Stimulated activated naive CD8-positive, alpha-beta T cell treated with anti-CD3 and anti-CD28 coated beads, Interleukin-15, Interleukin-2, amounts not matched to agents 100 ng/mL and 50 ng/mL, for 24 hours (primary cell): ENCODE data around the gene SLC9A1.
A peak's percentile ranks its signal among the peaks of the same experiment; 100 is the strongest.

Source experiments
- H3K27ac Mint-ChIP-seq: one replicate; pipeline ENCODE4 v1.8.0; 2021; ENCODE audit warnings: mild to moderate bottlenecking, mixed read lengths
- H3K27me3 Mint-ChIP-seq: one replicate; pipeline ENCODE4 v1.8.0; 2021; ENCODE audit warnings: mixed read lengths
- H3K36me3 Mint-ChIP-seq: one replicate; pipeline ENCODE4 v1.8.0; 2021; ENCODE audit warnings: low read depth, mixed read lengths
- H3K4me1 Mint-ChIP-seq: one replicate; pipeline ENCODE4 v1.8.0; 2021; ENCODE audit warnings: low read depth, mixed read lengths
- H3K4me3 Mint-ChIP-seq: one replicate; pipeline ENCODE4 v1.8.0; 2021; ENCODE audit warnings: mild to moderate bottlenecking, mixed read lengths
- H3K9me3 Mint-ChIP-seq: one replicate; pipeline ENCODE4 v1.8.0; 2021; ENCODE audit warnings: mixed read lengths

SLC9A1 gene

DNA sequence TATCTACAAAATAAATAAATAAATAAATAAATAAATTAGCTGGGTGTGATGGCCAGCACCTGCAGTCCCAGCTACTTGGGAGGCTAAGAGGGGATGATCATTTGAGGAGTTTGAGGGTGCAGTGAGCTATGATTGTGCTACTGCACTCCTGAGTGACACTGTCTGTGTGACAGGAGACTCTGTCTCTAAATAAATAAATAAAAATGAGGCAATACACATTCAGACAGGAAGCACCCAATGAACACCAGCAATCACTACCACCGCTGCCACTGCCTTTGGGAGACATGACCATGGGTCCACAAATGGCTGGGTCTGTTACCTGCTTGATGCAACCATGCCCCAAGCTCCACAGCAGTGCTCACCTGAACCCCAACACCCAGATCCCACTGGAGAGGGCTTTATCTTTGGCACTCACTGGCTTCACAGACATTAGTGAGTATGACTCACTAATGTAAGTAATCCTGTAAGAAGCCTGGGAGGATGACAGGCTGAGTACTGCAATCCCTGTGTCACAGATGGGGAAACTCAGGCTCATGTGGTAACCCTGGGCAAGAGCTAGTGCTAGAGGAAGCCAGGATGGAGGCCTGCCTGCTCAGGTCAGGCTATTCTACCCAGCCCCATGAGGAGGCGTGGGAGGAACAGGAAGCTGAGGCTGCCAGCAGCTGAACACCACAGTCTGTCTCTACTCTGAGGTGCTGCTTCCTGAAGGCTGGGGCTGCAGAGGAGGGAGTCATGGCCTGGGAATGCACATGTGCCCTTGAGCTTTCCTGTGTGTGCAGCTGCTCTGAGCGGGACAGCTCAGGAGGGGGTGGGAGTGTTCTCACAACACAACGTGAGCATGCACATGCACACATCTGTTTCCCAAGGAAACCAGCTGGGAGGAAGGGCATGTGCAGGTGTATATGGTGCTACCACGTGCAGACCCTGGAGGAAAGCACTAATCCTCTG is 43.0 kb downstream of the SLC9A1 start:
- H3K4me3 Mint-ChIP-seq = peak overlapping the region; percentile 14
- peaks cover 53% of the 10 kb centered on the region for H3K4me1 Mint-ChIP-seq
- peaks cover 4% of the 10 kb centered on the region for H3K36me3 Mint-ChIP-seq
- H3K9me3 Mint-ChIP-seq = no peaks in the 10 kb centered on the region
- peak overlapping the region; percentile 89 for H3K27ac Mint-ChIP-seq
- no peaks in the 10 kb centered on the region for H3K27me3 Mint-ChIP-seq

DNA sequence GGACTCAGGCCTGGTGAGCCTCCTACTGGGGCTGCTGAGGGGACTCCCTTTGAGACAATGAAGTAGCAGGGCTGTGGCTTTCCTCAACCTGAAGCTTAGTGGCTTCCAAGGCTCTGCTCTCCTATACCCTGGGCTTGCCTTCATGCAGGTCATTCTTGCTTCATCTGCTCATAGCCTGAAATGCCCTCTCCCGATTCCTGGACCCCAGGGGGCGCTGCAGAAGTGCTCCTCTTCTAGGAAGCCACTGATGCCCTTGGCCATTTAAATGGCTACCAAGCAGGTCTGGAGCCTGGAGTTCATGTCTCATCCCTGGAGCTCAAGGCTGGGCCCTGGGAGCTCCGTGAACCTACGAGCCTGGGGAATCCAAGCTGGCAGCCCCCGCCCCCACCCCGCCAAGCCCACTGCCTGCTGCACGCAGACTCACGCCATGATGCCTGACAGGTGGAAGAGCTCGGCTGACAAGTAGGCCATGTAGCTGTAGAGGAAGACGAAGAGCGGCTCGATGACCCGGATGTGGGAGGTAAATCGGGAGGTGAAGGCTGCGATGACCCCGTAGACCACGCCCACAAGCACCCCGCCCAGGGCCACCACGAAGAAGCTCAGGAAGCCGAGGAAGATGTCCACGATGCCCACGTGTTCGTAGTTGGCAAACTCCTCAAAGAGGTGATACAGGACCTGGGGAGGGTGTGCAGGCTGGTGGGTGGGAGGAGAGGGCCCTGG is 45.7 kb downstream of the SLC9A1 start:
- Mint-ChIP-seq H3K27me3 (no peaks in the 10 kb centered on the region), H3K9me3 (no peaks in the 10 kb centered on the region), H3K27ac (no peak overlapping the region), H3K4me1 (peaks cover 48% of the 10 kb centered on the region), H3K4me3 (no peak overlapping the region), H3K36me3 (peaks cover 8% of the 10 kb centered on the region)

DNA sequence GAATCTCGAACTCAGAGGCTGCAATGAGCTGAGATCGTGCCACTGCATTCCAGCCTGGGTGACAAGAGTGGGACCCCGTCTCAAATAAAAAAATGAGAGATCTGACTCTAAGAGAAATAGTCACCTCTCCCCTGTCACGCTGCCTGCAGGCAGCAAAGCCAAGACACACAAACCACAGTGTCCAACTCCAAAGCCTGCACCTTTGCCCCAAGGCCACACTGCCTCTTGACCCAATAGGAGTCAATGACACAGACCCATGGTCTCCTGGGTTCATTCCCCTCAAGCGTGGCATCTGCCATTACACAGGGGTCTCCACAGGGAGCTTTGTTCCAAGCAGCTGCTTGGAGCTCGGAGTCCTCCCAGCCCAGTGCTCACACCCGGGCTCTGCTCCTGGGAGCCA is 46.3 kb downstream of the SLC9A1 start:
- H3K4me3 Mint-ChIP-seq = no peak overlapping the region
- H3K27ac Mint-ChIP-seq = no peak overlapping the region
- peaks cover 11% of the 10 kb centered on the region for H3K36me3 Mint-ChIP-seq
- peaks cover 42% of the 10 kb centered on the region for H3K4me1 Mint-ChIP-seq
- H3K27me3 Mint-ChIP-seq = no peaks in the 10 kb centered on the region
- no peaks in the 10 kb centered on the region for H3K9me3 Mint-ChIP-seq

DNA sequence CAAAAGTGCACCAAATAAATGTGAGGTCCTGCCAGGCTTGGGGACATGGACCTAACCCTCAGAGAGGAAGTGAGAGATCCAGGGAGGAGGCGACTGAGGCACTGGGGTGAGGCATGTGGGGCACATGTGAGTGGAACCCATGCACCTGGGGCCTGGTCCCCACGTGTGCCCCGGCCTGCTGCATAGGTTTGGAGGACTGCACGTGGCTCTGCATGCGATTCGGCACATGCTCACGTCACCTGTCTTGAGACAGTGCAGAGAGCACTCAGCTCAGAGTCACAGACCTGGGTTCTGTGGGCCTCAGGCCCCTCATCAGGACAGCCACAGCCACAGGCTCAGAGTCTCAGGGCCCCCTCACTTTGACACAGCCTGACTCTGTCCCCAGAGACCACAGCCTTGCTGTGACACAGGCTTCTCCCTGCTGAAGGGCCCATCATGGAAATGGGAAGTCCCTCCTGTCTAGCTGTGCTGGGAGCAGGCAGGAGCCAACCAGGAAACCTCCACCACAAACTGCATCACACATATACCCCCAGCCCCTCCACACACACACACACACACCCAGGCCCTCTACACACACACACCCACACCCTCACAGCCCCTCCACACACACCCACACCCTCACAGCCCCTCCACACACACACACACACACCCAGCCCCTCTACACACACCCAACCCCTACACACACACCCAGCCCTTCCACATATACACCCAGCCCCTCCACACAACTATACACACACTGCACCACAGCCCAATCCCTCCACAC is 48.2 kb downstream of the SLC9A1 start:
- no peaks in the 10 kb centered on the region for H3K9me3 Mint-ChIP-seq
- H3K4me3 Mint-ChIP-seq = no peak overlapping the region
- no peaks in the 10 kb centered on the region for H3K27me3 Mint-ChIP-seq
- peaks cover 24% of the 10 kb centered on the region for H3K4me1 Mint-ChIP-seq
- H3K27ac Mint-ChIP-seq = peak overlapping the region; percentile 36
- peaks cover 9% of the 10 kb centered on the region for H3K36me3 Mint-ChIP-seq

DNA sequence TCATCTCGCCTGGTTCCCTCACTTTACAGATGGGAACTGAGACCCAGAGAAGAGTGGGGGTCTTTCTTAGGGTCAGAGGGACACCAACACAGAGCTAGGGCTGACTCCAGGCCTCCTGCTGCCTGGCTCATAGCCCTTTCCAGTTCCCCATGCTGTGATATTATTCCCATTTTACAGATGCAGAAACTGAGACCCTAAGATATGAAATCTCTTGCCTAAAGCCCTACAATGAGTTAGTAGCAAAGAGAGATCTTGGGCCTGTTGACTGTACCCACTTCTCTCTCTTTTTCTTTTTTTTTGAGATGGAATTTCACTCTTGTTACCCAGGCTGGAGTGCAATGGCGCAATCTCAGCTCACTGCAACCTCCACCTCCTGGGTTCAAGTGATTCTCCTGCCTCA is 49.9 kb downstream of the SLC9A1 start:
- H3K36me3 Mint-ChIP-seq = peaks cover 9% of the 10 kb centered on the region
- H3K27ac Mint-ChIP-seq = no peak overlapping the region
- H3K27me3 Mint-ChIP-seq = no peaks in the 10 kb centered on the region
- no peak overlapping the region for H3K4me3 Mint-ChIP-seq
- no peaks in the 10 kb centered on the region for H3K9me3 Mint-ChIP-seq
- peaks cover 27% of the 10 kb centered on the region for H3K4me1 Mint-ChIP-seq

DNA sequence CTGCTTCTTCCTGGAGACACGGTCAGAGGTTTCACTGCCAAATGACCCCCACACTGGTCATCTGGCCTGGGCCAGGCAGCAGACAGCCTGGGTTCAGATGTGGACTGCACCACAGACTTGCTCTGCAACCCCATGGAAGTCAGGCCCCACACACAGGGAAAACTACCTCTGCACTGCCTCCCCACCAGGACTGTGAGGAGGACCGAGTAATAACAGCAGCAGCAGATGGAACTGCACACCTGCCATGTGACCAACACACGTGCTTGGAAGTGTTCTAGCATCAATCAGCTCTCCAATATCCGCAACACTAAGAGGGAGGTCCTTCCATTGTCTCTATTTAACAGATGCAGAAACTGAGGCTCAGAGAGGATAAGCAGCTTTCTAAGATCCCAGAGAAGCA is 51.4 kb downstream of the SLC9A1 start:
- H3K4me1 Mint-ChIP-seq = peaks cover 41% of the 10 kb centered on the region
- peaks cover 9% of the 10 kb centered on the region for H3K36me3 Mint-ChIP-seq
- H3K27me3 Mint-ChIP-seq = no peaks in the 10 kb centered on the region
- no peaks in the 10 kb centered on the region for H3K9me3 Mint-ChIP-seq
- H3K27ac Mint-ChIP-seq = no peak overlapping the region
- H3K4me3 Mint-ChIP-seq = no peak overlapping the region

DNA sequence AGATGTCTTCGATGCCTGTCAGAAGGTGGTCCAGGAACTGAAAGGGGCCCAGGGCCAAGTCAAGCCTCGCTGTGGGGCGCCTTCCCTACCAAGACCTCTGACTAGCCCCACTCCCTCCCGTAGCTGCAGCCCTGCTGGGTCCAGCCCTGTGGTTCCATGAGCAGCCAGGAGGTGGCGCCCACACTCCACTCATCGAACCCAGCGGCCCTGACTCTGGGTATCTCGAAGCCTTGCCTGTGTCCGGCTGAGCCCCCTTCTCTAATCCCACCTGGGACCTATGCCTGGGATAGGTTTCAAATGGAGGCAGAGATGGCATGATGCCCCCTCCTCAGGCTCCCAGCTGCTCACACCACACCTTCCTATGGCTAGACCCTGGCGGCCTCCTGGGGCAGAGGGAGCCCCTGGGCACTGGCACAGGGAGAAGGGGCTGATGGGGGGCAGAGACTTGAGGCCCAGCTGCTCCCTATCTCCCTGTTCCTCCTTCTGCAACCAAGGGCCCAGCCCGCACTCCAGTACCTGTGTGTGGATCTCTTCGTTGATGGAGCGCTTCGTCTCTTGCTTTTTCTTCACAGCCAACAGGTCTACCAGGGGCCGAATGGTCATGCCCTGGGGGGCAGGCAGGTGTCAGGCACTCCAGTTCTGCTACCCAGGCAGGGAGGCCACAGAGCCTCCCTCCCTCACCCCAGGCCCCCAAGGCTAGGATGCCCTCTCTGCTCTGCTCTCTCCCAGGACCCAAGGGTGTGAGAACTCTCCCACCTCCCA is 52.0 kb downstream of the SLC9A1 start:
- Mint-ChIP-seq H3K27ac (no peak overlapping the region), H3K36me3 (peaks cover 9% of the 10 kb centered on the region), H3K4me3 (no peak overlapping the region), H3K4me1 (peaks cover 43% of the 10 kb centered on the region), H3K27me3 (no peaks in the 10 kb centered on the region), H3K9me3 (no peaks in the 10 kb centered on the region)

DNA sequence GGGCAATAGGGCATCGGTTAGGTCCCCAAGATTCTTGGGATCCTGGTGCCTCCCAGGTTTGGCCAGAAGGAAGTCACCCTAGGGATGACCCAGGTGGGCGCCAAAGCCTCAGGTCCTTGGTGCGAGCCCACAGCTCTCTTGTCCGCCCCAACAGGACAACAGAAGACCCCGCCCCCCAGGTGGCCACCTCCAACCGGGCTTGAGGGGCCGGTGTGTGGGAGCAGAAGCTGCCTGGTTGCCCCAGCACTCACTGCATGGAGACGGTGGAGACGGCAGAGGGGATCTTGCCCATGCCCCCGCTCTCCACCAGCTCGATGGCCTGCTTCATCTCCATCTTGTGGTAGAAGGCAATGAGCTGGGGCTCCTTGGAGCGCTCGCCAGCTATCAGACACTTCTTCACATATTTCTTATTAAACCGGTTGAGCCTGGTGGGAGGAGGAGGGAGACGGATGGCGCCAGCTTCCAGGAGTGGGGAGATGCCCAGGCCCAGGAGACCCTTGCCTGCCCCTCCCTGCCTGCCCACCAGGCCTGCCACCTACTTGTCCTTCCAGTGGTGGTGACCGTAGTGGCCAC is 52.7 kb downstream of the SLC9A1 start:
- Mint-ChIP-seq H3K27me3 (no peaks in the 10 kb centered on the region), H3K27ac (no peak overlapping the region), H3K4me1 (peaks cover 45% of the 10 kb centered on the region), H3K4me3 (no peak overlapping the region), H3K9me3 (no peaks in the 10 kb centered on the region), H3K36me3 (peaks cover 9% of the 10 kb centered on the region)

DNA sequence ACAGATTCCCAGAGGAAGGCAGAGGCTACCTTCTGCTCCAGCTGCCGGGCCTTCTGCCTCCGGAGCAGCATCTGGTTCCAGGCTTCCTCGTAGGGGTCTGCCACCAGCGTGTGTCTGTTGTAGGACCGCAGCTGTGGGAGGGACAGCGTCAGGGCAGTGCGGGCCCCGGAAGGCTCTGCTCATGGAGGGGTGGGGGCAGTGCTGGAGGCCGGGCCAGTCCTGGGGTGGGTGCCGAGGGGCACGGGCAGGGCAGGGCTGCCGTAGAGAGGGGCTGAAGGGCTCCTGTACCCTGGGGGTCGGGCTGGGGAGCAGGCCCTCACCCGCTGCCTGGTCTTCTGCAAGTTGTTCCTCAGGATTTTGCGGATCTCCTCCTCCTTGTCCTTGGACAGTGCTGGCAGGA is 53.2 kb downstream of the SLC9A1 start:
- no peaks in the 10 kb centered on the region for H3K27me3 Mint-ChIP-seq
- no peak overlapping the region for H3K4me3 Mint-ChIP-seq
- peaks cover 9% of the 10 kb centered on the region for H3K36me3 Mint-ChIP-seq
- no peaks in the 10 kb centered on the region for H3K9me3 Mint-ChIP-seq
- H3K4me1 Mint-ChIP-seq = peaks cover 40% of the 10 kb centered on the region
- H3K27ac Mint-ChIP-seq = no peak overlapping the region

DNA sequence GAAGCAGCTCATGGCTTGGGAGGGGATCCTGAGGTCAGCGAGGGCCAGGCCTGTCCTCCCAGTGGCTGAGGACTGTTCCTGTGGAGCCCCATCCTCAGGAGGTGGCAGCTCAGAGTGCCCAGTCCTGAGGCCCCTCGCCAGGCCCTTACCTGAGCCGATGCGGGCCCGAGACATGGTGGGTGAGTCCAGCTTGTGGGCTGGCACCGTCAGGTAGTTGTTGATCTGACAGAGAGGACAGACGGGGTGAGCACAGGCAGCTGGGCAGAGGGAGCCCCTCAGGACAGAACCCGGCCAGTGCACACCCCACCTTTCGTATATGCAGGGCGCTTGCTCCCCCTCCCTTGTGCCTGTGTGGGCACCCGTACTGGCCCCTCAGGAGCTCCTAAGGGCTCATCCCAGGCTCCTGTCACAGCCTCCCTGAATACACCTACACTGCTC is 53.9 kb downstream of the SLC9A1 start:
- H3K4me3 Mint-ChIP-seq = no peak overlapping the region
- H3K9me3 Mint-ChIP-seq = no peaks in the 10 kb centered on the region
- no peak overlapping the region for H3K27ac Mint-ChIP-seq

DNA sequence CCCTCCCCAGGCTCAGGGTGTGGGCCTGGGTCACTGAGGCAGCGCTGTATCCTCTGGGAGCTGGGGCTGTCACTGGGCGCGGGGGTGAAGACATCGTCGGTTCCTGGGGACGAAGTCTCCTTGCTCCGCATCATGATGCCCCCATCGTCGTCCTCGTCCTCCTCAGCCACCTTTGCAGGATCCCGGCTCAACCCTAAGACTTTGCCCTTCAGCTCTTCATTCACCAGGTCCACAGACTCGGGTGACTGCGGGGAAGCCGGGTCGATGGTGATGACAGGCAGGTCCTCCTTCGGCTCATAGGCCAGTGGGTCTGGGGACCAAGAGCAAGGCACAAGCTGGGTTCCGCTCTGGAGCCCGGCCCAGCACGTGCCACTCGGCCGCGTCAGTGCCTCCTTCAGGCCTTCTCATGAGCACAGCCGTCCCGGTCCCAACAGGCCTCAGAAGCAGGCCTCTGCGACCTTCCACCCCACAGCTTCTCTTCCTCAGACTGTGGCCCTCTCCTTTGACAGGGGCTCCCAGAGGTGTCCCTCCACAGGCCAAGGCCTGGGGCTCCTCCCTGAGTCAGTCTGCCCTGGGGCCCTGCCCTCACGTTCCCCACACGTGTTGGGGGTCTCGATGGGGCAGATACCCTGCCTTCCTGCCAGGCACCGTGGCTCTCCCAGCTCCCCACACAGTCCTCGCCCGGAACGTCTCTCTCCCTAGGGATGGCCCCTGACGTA is 54.4 kb downstream of the SLC9A1 start:
- Mint-ChIP-seq H3K36me3 (peaks cover 5% of the 10 kb centered on the region), H3K4me3 (no peak overlapping the region), H3K27me3 (no peaks in the 10 kb centered on the region), H3K27ac (no peak overlapping the region), H3K9me3 (no peaks in the 10 kb centered on the region), H3K4me1 (peaks cover 29% of the 10 kb centered on the region)

More for the DNA sequence above, 53.9 kb downstream of the SLC9A1 start:
- no peaks in the 10 kb centered on the region for H3K27me3 Mint-ChIP-seq
- peaks cover 34% of the 10 kb centered on the region for H3K4me1 Mint-ChIP-seq
- H3K36me3 Mint-ChIP-seq = peaks cover 9% of the 10 kb centered on the region

DNA sequence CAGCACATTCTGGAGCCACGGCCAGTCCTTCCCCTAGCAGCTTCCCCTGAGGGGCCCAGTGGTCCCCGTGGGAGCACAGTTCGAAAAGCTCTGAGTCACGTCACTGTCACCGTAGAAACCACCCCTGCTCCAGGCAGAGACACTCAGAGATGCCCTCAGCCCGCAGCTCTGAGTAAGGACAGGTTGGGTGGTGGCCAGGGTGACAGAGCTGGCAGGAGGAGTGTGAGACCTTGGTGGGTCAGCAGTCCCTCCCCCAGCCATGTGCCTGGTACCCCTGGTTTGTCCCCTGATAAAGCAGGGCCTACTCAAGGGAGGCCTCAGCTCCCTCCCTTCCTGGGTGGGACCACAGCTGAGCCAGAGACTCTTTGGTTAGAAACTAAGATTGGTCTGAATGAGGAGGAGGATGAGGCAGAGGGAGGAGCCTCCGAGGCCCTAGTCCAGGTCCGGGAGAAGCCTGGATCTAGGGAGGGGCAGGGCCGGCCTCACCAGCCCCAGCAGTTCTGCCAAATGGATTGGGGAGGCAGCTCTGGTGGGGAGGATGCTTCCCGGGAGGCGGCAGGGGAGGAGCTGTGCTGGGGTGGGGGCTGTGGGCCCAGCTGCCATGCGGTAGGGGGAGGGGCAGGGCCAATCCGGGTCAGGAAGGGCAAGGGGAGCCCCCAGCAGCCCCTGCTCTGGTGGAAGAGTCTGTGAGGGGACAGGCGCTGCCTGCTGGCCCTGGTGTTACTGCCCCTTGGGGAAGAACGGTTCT is 55.2 kb downstream of the SLC9A1 start:
- Mint-ChIP-seq H3K27me3 (no peaks in the 10 kb centered on the region), H3K36me3 (peaks cover 4% of the 10 kb centered on the region), H3K4me1 (peaks cover 24% of the 10 kb centered on the region), H3K27ac (peak overlapping the region; percentile 87), H3K9me3 (no peaks in the 10 kb centered on the region), H3K4me3 (peak overlapping the region; percentile 33)

DNA sequence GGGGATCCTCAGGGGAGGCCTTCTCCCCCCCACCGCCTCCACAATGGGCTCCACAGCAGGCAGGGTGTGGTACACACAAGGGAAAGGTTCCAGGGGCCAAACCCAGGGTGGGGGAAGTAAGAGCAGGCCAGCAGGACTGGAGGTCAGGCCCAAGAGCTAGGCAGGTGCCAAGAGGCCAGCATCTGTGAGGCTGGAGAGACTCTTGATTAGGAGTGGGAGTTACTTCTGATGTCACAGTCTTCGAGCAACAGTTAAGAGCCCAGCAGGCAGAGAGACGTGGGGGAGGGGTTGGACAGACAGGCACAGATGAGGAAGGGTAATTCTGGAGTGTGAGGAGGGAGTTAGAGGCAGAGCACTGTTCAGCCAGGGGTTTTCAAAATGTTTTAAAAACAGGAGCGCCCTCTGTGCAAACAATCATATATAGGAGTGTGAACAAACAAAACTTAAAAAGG is 55.8 kb downstream of the SLC9A1 start:
- Mint-ChIP-seq H3K9me3 (no peaks in the 10 kb centered on the region), H3K27me3 (no peaks in the 10 kb centered on the region), H3K4me1 (peaks cover 24% of the 10 kb centered on the region), H3K36me3 (peaks cover 4% of the 10 kb centered on the region), H3K27ac (peak overlapping the region; percentile 87), H3K4me3 (peak overlapping the region; percentile 33)
